Coronary artery (tissue), 2 donors: ENCODE data around the gene INTS3.

Experiments
- DNase-seq: peaks from one replicate; pipeline ENCODE4 v3.0.0-alpha.2; 2017; ENCODE audit warnings: low spot score
- H3K27ac ChIP-seq, 2 donors: fragments of 200-600 bp; sonication (generic); one replicate each; pipeline ENCODE4 v1.5.1; 2016 to 2019
- H3K4me3 ChIP-seq: fragments of 200-600 bp; sonication (generic); 2 replicates; pipeline ENCODE4 v1.5.1; 2016; ENCODE audit warnings: mild to moderate bottlenecking, moderate library complexity
- TF ChIP-seq, protein P1 (sequence below): fragments of 200-600 bp; sonication (generic); IDR thresholded peaks from one replicate; pipeline ENCODE4 v1.5.1; 2019; ENCODE audit warnings: antibody characterized with exemption

The INTS3 gene

DNA sequence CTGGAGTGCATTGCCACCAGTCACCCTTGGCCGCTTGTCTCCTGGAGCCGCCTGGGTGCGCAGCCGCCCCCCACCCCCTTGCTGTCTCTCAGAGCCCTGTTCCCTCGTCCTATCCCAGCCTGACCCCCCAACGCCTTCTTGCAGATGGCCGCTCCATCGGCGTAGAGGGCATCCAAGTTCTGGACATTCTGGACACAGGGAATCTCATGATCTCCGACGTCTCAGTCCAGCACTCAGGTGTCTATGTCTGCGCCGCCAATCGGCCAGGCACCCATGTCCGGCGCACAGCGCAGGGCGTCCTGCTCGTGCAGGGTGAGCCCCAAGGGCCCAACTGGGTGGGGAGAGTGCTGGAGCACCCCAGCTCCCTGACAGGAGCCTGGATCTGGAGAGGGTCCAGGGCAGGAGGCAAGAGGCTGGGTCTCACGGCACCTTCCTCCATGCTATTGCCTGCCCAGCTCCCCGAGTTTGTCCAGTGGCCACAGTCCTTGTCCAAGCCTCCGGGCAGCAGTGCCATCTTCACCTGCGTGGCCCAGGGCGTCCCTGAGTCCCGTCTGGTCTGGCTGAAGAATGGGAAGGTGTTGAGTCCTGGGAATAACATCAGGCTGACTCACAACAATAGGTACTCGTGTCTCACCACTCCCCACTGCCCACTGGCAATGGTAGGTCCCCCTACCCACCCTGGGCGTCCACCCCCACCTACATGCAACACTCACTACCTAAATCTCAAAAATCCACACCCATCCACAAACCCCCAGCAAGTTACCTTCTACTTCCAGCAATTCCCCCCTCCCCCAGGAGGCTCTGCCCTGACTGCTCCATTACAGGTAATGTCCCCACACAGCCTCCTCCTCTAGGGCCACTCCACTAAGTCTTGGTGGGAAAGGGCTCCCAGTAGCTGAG, 72.0 kb downstream of the INTS3 start:
- peak; percentile 71 for DNase-seq
- H3K4me3 ChIP-seq: no peak overlapping the region
- TF ChIP-seq, protein P1, sequence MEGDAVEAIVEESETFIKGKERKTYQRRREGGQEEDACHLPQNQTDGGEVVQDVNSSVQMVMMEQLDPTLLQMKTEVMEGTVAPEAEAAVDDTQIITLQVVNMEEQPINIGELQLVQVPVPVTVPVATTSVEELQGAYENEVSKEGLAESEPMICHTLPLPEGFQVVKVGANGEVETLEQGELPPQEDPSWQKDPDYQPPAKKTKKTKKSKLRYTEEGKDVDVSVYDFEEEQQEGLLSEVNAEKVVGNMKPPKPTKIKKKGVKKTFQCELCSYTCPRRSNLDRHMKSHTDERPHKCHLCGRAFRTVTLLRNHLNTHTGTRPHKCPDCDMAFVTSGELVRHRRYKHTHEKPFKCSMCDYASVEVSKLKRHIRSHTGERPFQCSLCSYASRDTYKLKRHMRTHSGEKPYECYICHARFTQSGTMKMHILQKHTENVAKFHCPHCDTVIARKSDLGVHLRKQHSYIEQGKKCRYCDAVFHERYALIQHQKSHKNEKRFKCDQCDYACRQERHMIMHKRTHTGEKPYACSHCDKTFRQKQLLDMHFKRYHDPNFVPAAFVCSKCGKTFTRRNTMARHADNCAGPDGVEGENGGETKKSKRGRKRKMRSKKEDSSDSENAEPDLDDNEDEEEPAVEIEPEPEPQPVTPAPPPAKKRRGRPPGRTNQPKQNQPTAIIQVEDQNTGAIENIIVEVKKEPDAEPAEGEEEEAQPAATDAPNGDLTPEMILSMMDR: no peak
- no peak overlapping the region for H3K27ac ChIP-seq

- TF ChIP-seq, protein P1: no peak
- H3K4me3 ChIP-seq: no peak overlapping the region
- no peak overlapping the region for H3K27ac ChIP-seq
- peak; percentile 59 for DNase-seq
Observed at GRCh38 chr1:153800516-153800915, 72.7 kb downstream of the INTS3 start.

DNA sequence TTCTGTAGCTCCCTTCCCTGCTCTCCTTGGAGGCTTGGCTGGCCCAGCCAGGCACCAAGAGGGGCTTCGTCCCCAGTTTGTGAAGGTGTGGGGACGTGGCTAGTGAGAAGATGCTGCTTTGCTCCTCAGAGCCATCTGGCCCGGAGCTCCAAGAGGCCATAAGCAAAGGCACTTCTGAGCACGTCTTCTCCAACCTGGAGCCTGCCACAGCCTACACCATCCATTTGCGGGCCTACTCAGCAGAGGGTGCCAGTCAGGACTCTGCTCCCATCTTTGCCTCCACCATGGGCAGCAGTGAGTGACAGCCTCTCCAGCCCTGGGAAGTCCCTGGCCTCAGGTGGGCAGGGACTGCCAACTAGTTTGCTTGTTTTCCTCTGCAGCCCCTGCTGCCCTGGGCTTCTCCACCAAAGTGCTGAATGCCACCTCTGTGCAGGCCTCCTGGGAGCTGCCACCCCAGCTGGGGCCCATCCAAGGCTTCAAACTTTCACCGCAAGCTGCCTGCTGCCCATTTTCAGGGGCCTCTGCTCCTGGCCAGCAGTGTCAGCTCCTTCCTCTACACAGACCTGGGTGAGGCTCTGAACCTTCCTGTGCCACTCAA, 73.3 kb downstream of the INTS3 start:
- DNase-seq: peak; percentile 49
- Histone ChIP-seq H3K4me3 (no peak overlapping the region), H3K27ac (no peak overlapping the region)
- TF ChIP-seq, protein P1: no peak

- TF ChIP-seq, protein P1: no peak
- DNase-seq: peak; percentile 53
- Histone ChIP-seq H3K4me3 (no peak overlapping the region), H3K27ac (no peak overlapping the region)
Observed at GRCh38 chr1:153801786-153802697, 74.2 kb downstream of the INTS3 start.

- DNase-seq: peak; percentile 43
- Histone ChIP-seq H3K4me3 (no peak overlapping the region), H3K27ac (peak overlapping the region in 1 of 2 donors; percentile 29)
- TF ChIP-seq, protein P1: no peak
Observed at GRCh38 chr1:153803470-153804056, 75.7 kb downstream of the INTS3 start.

- Histone ChIP-seq H3K27ac (no peak overlapping the region), H3K4me3 (no peak overlapping the region)
- peak; percentile 43 for DNase-seq
- TF ChIP-seq, protein P1: no peak
Observed at GRCh38 chr1:153804112-153804511, 76.3 kb downstream of the INTS3 start.
